CD4-positive, alpha-beta T cell treated with Interleukin-12 subunit alpha and Interleukin-12 subunit beta, for 1 hour (primary cell): ENCODE results near the gene NBL1.
A peak's percentile ranks its signal among the peaks of the same experiment; 100 is the strongest.
"Not testable (repeated sequence)": the region's sequence is repeated elsewhere in the genome, so short reads cannot be mapped to it uniquely, and the experiment has no call there.

Experiments
- DNase-seq: peaks from one replicate; pipeline ENCODE4 v3.0.0-alpha.2; 2020

NBL1 gene

GRCh38 chr1:19622204-19622603 is 21.9 kb upstream of the NBL1 start:
- no peak for DNase-seq

DNA sequence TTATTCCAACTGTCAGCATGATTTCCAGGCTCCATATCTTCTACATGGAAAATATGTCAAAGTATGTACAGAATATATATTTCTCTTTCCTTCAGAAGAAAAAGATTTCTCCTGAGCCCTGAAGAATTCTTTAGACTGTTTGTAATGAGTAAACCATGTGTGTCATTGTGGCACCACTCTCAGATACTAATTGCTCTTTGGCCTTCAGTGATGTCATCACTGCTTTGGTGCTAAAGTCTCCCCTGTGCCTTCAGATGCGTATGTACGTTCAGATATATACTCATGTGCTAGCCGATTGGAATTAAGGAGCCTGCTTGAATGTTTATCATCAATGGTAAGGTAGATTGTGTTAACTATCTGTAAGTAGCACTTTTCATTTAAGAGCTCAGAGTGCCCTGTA is 20.6 kb upstream of the NBL1 start:
- DNase-seq: no peak

DNA sequence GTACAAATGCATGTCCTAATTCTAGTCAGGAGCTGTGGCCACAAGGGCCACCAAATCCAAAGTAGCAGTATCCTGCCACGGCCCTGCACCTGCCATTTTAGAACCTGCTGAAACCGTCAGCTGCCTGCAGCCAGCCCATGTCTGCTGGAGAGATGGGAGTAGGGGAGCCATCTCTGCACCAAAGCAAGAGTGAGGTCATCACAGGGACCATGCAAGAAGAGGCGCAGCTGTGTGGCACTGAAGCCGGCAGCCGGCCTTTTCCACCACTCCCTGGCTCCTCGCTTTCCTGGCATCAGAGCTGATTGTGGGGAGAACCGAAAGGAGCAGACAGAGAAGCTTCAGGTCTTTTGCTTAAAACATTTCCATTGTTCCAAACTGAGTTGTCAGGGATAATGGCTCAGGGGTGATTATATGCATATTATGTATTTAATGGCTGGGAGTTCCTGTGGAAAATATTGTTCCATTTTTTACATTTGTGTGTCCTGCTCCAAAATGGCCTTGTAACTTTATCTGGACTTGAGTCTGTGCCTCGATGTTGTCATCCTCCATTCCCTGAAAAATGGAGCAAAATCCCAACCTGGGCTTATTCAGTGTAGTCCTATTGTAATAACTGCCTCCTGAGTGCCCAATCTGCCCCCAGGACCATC is 18.7 kb upstream of the NBL1 start:
- no peak for DNase-seq

DNA sequence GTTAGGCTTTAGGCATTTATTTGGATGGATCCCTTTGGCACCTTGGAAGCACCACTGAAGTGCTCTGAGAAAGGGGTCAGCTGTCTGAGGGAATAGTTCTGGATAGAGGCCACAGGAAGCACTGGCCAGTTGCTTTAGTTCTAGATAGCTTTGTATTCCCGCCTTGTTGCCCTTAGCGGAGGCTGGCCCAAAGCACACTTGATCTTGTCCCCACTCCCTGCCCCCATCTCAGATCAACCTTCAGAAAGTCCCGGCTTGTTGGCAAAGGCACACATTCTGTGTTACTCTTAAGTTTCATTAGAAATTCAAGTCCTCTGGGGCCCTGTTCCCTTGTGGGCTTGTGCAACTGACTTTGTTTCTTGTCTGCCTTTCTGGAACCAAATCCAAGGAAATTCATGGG is 15.2 kb upstream of the NBL1 start:
- DNase-seq: no peak

- DNase-seq: no peak
Measured at GRCh38 chr1:19629357-19629756, 14.8 kb upstream of the NBL1 start.

DNA sequence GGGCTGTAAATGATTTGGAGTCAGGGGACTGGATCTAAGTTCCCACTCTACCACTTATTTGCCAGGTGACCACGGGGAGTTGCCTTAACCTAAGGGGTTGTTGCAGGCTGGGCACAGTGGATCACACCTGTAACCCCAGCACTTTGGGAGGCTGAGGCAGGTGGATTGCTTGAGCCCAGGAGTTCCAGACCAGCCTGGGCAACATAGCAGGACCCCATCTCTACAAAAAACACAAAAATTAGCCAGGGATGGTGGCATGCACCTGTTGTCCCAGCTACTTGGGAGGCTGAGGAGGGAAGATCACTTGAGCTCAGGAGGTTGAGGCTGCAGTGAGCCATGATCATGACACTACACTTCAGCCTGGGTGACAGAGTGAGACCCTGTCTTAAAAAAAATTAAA is 13.9 kb upstream of the NBL1 start:
- DNase-seq: not testable (repeated sequence)

GRCh38 chr1:19630720-19631395 is 13.3 kb upstream of the NBL1 start:
- DNase-seq: no peak

- DNase-seq: no peak
Measured at GRCh38 chr1:19632211-19632610, 11.9 kb upstream of the NBL1 start.

DNA sequence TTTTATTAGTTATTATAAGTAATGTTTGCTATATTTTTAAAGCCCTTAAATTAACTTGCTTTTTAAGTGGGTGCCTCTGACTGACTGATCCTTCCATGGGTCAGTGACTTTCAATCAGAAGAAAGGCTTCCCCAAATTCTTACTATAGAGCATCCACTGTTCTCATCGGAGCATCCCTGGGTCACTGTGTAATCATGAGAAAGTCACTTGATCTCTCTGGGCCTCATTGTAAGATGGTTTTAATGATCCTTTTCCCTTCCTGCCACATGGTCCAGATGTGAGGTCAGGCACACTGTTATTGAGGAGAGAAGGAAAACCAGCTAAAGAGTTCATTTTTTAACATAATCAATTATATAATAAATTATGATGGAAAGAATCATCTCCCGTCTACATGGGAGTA is 11.0 kb upstream of the NBL1 start:
- DNase-seq: no peak

- DNase-seq: not testable (repeated sequence)
Measured at GRCh38 chr1:19635064-19635463, 9.0 kb upstream of the NBL1 start.

GRCh38 chr1:19635646-19636045 is 8.5 kb upstream of the NBL1 start:
- DNase-seq: no peak

- DNase-seq: no peak
Measured at GRCh38 chr1:19636065-19636464, 8.0 kb upstream of the NBL1 start.

DNA sequence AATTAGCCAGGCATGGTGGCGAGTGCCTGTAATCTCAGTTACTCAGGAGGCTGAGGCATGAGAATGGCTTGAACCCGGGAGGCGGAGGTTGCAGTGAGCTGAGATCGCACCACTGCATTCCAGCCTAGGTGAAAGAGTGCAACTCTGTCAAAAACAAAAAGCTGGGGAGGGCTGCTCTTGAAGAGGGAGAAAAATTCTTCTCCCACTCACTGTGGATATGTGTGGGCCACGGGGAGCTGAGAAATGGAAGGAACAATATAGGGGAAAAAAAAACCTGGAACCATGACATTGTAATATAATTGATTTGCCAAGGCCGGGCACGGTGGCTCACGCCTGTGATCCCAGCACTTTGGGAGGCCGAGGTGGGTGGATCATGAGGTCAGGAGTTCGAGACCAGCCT is 7.4 kb upstream of the NBL1 start:
- not testable (repeated sequence) for DNase-seq

DNA sequence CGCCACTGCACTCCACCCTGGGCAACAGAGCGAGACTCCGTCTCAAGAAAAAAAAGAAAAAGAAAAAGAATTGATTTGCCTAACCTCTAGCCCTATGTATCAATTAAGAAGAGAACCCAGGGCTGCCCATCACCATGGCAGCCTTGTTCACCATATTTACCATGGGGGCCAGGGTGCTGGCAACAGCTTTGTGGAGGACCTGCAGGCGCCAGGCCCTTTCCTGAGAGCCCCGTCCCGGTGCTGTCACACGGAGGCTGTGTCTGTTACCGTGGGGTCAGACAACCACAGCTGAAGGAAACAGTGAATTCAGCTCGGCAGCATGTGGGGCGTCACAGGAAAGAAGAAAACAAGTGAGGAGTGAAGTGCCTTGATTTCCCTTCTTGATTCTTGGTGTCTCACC is 6.5 kb upstream of the NBL1 start:
- no peak for DNase-seq

GRCh38 chr1:19639228-19639627 is 4.9 kb upstream of the NBL1 start:
- DNase-seq: not testable (repeated sequence)

- DNase-seq: no peak
Measured at GRCh38 chr1:19639999-19640362, 4.1 kb upstream of the NBL1 start.

GRCh38 chr1:19640363-19641316 is 3.5 kb upstream of the NBL1 start:
- no peak for DNase-seq

DNA sequence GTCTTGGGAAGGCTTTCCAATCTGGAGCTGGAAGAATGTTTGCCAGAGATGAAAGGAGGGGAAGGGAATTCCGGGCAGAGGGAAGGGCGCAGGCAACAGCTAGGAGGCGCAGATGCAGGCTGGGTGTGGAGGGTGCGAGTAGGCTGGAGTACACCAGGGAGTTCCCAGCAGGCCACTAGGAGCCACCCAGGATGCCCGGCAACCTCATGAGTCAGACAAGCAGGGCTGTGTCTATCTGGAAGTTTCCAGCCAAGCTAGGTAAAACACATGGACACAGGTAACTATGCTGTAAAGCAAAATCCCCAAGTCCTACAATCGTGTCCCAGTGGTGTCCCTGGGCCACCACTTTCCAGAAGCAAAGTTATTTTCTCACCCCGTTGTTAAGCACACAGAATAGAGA is 990 bp upstream of the NBL1 start:
- no peak for DNase-seq

DNA sequence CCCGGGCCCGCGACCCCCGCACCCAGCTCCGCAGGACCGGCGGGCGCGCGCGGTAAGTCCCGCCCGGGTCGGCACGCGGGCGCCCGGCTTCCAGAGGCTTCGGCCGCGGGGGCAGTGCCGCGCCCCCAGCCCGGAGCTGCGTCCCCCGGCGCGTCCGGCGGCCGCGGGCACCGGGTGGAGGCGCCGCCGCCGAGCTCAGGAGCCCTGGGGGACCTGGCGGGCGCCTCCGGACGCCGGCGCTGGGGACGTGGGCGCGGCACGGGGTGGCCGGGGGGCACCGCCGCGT is 227 bp downstream of the NBL1 start:
- no peak for DNase-seq

DNA sequence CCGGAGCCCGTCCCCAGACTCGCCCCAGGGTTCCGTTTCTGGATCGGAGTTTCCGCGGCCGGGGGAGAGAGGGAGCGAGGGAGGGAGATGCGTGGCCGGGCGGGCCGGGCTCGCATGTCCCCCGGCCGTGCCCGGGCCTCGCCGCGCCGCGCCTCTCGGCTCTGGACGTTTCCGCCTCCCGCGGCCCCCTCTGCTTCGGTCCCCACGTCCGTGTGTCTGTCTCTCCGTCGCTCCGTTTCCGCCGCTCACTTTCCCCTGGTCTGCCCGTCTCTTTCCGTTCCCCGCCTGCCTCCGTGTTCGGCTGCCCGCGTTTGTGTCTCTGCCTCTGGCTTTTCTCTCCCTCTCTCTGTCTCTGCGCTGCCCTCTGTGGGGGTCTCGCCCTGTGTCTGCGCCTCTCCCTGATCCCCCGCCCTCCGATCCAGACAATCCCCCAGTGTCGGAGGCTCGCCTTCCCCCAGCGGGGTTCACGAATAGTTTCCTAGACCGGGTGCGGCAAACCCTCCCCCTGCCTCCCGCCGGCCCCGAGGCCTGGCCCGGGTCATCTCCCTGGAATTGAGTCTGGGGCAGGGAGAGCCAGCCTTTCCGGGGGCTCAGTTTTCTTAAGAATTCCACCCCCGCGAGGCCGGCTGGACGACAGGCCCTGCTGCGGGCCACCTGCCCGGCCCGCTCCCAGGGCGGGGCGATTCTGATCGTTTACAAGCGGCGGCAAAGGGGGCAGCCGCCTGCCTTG is 735 bp downstream of the NBL1 start:
- DNase-seq: peak; percentile 52

GRCh38 chr1:19645411-19646251 is 1.5 kb downstream of the NBL1 start:
- no peak for DNase-seq
